CD4-positive, alpha-beta T cell treated with Interleukin-12 subunit alpha and Interleukin-12 subunit beta, for 1 hour (primary cell): ENCODE data around the gene CLGN.

Experiments used
- DNase-seq: peaks from one replicate; pipeline ENCODE4 v3.0.0-alpha.2; 2020

The CLGN gene

GRCh38 chr4:140374130-140374477, 53.3 kb downstream of the CLGN start:
- no peak for DNase-seq

- DNase-seq = peak; percentile 97
Observed at GRCh38 chr4:140373328-140374129, 53.9 kb downstream of the CLGN start, which contains the start of gene SCOC. Gene SCOC, plus strand, starts transcription at chr4:140373646. Its CDS starts 5,525 bp downstream, at chr4:140379171.

- peak; percentile 53 for DNase-seq
Observed at GRCh38 chr4:140372751-140373327, 54.6 kb downstream of the CLGN start.

- no peak for DNase-seq
Observed at GRCh38 chr4:140368686-140369085, 58.8 kb downstream of the CLGN start.

- DNase-seq = no peak
Observed at GRCh38 chr4:140367738-140368137, 59.7 kb downstream of the CLGN start.

GRCh38 chr4:140363558-140363957, 63.9 kb downstream of the CLGN start:
- no peak for DNase-seq

- no peak for DNase-seq
Observed at GRCh38 chr4:140363051-140363450, 64.4 kb downstream of the CLGN start.

GRCh38 chr4:140361099-140361498, 66.3 kb downstream of the CLGN start:
- no peak for DNase-seq

- peak; percentile 78 for DNase-seq
Observed at GRCh38 chr4:140359562-140360427, 67.7 kb downstream of the CLGN start.

- no peak for DNase-seq
Observed at GRCh38 chr4:140358281-140358680, 69.2 kb downstream of the CLGN start.

GRCh38 chr4:140357868-140358267, 69.6 kb downstream of the CLGN start:
- no peak for DNase-seq

GRCh38 chr4:140355288-140355687, 72.2 kb downstream of the CLGN start:
- DNase-seq = no peak

- DNase-seq = no peak
Observed at GRCh38 chr4:140353786-140354185, 73.7 kb downstream of the CLGN start.

- no peak for DNase-seq
Observed at GRCh38 chr4:140351093-140352075, 76.1 kb downstream of the CLGN start.

GRCh38 chr4:140349816-140350215, 77.6 kb downstream of the CLGN start:
- no peak for DNase-seq

GRCh38 chr4:140346136-140346535, 81.3 kb downstream of the CLGN start:
- no peak for DNase-seq

GRCh38 chr4:140344621-140345020, 82.8 kb downstream of the CLGN start:
- no peak for DNase-seq

GRCh38 chr4:140344101-140344500, 83.3 kb downstream of the CLGN start:
- DNase-seq = no peak

- DNase-seq = no peak
Observed at GRCh38 chr4:140343303-140343702, 84.1 kb downstream of the CLGN start.

GRCh38 chr4:140342620-140343019, 84.8 kb downstream of the CLGN start:
- no peak for DNase-seq
